A549 (cell line): ENCODE data around the gene ATG10. TPM values are rescaled to one million over a fixed set of nuclear protein-coding genes. Genes with fewer than 3 reads are reported as not detected.

Experiments used
- ATAC-seq, 2 experiments: fragments of 200-7000 bp in 1 of 2; fragments of >200 bp in 1 of 2; cut with Nextera tagmentation in 1 of 2; cut with Tn5 transposase in 1 of 2; 3 replicates each; pipeline versions ENCODE4 v1.8.0 to v1.9.1; 2018 to 2020; ENCODE audit warnings: mild to moderate bottlenecking in 1 of 2, moderate library complexity in 1 of 2
- CTCF ChIA-PET: fragments of 300-600 bp; sonication (Branson Sonifier 250); formaldehyde crosslinking; extraction: SDS; loops from one replicate; lab custom pipeline; 2021; ENCODE audit warnings: antibody characterized with exemption, inconsistent platforms; lab: Yijun Ruan, JAX
- POLR2A ChIA-PET: fragments of 350-600 bp; formaldehyde crosslinking; extraction: SDS; loops from one replicate; lab custom pipeline; 2021; ENCODE audit warnings: antibody characterized with exemption, inconsistent platforms; lab: Yijun Ruan, JAX
- DNase-seq, 2 experiments: peaks; one replicate each; pipeline versions ENCODE4 v3.0.0 to v3.0.0-alpha.2; 2011 to 2016; ENCODE audit warnings: low read depth in 1 of 2, low spot score in 1 of 2
- FAIRE-seq: peaks from 2 replicates; lab custom pipeline; 2011; peaks lifted over from hg19 to GRCh38; lab: Jason Lieb, UNC
- H3K27ac ChIP-seq, 2 experiments: fragments of >200 bp; sonication (Bioruptor Twin); formaldehyde crosslinking; 3 replicates each; pipeline ENCODE4 v1.5.1; 2016 to 2017
- H3K4me1 ChIP-seq: fragments of >200 bp; sonication (Bioruptor Twin); formaldehyde crosslinking; 3 replicates; pipeline ENCODE4 v1.6.1; 2016
- H3K4me2 ChIP-seq: fragments of >200 bp; sonication (Bioruptor Twin); formaldehyde crosslinking; 3 replicates; pipeline ENCODE4 v1.6.1; 2016
- H3K4me3 ChIP-seq: fragments of >200 bp; sonication (Bioruptor Twin); formaldehyde crosslinking; 3 replicates; pipeline ENCODE4 v1.5.1; 2016
- H3K9me3 ChIP-seq: fragments of >200 bp; sonication (Bioruptor Twin); formaldehyde crosslinking; 3 replicates; pipeline ENCODE4 v1.6.1; 2016
- BHLHE40 ChIP-seq: IDR thresholded peaks from 2 replicates; pipeline ENCODE4 v1.6.1; 2012; ENCODE audit warnings: low read depth, low read length, inconsistent platforms
- CEBPB ChIP-seq, 2 experiments: fragments of >200 bp in 1 of 2; sonication (Bioruptor Twin) in 1 of 2; formaldehyde crosslinking in 1 of 2; IDR thresholded peaks; 2 replicates each; pipeline ENCODE4 v1.6.1; 2012 to 2016
- EP300 ChIP-seq, 2 experiments: fragments of >200 bp; sonication (Bioruptor Twin); formaldehyde crosslinking; IDR thresholded peaks; 2 replicates in 1 of 2; 3 replicates in 1 of 2; pipeline ENCODE4 v1.6.1; 2016 to 2017
- FOSL2 ChIP-seq, 2 experiments: fragments of 450-650 bp in 1 of 2; fragments of >200 bp in 1 of 2; sonication (Bioruptor Twin) in 1 of 2; formaldehyde crosslinking; IDR thresholded peaks; 2 replicates each; pipeline versions ENCODE4 v1.5.0 to v1.6.1; 2016 to 2020; ENCODE audit warnings: mild to moderate bottlenecking in 1 of 2, moderate library complexity in 1 of 2
- GATA3 ChIP-seq: IDR thresholded peaks from 2 replicates; pipeline ENCODE4 v1.6.1; 2012; ENCODE audit warnings: borderline replicate concordance
- HOXB13 ChIP-seq: fragments of 250-450 bp; sonication (Bioruptor Pico); IDR thresholded peaks from 2 replicates; pipeline ENCODE4 v1.5.0; 2020; ENCODE audit warnings: low read depth, mild to moderate bottlenecking, moderate library complexity
- JUNB ChIP-seq: fragments of >200 bp; sonication (Bioruptor Twin); formaldehyde crosslinking; IDR thresholded peaks from 2 replicates; pipeline ENCODE4 v1.6.1; 2016
- KDM1A ChIP-seq: fragments of 200-600 bp; sonication (generic); IDR thresholded peaks from 2 replicates; pipeline ENCODE4 v1.6.1; 2016; ENCODE audit warnings: low read depth, mild to moderate bottlenecking
- MAZ ChIP-seq: fragments of 150-350 bp; IDR thresholded peaks from 2 replicates; pipeline ENCODE4 v1.6.1; 2014; ENCODE audit warnings: antibody characterized with exemption, low read depth, low read length, borderline replicate concordance
- MYC ChIP-seq: IDR thresholded peaks from 2 replicates; pipeline ENCODE4 v1.6.1; 2012; ENCODE audit warnings: mild to moderate bottlenecking, inconsistent platforms, low read length, improper control_type of control experiment, borderline replicate concordance
- NR3C1 ChIP-seq: fragments of >200 bp; sonication (Bioruptor Twin); formaldehyde crosslinking; IDR thresholded peaks from 3 replicates; pipeline ENCODE4 v1.6.1; 2017
- PHF8 ChIP-seq: fragments of 200-600 bp; sonication (generic); IDR thresholded peaks from 2 replicates; pipeline ENCODE4 v1.6.1; 2016; ENCODE audit warnings: low read depth, mild to moderate bottlenecking, antibody characterized with exemption, moderate library complexity, borderline replicate concordance
- RARB ChIP-seq: fragments of 250-450 bp; sonication (Bioruptor Pico); IDR thresholded peaks from 2 replicates; pipeline ENCODE4 v1.8.0; 2021; ENCODE audit warnings: mild to moderate bottlenecking, moderate library complexity
- RCOR1 ChIP-seq: fragments of 150-350 bp; IDR thresholded peaks from 2 replicates; pipeline ENCODE4 v1.6.1; 2014; ENCODE audit warnings: antibody characterized with exemption, low read length, low read depth
- RNF2 ChIP-seq: fragments of 200-600 bp; sonication (generic); IDR thresholded peaks from 2 replicates; pipeline ENCODE4 v1.6.1; 2016; ENCODE audit warnings: low read depth, mild to moderate bottlenecking, antibody characterized with exemption, moderate library complexity, borderline replicate concordance
- SMC3 ChIP-seq: fragments of >200 bp; sonication (Bioruptor Twin); formaldehyde crosslinking; IDR thresholded peaks from 3 replicates; pipeline ENCODE4 v1.6.1; 2018; ENCODE audit warnings: inconsistent platforms
- ZC3H11A ChIP-seq: fragments of 450-650 bp; IDR thresholded peaks from 2 replicates; pipeline ENCODE4 v1.6.1; 2014; ENCODE audit warnings: antibody characterized with exemption, mild to moderate bottlenecking
- ZSCAN20 ChIP-seq: fragments of 250-450 bp; sonication (Bioruptor Pico); IDR thresholded peaks from 2 replicates; pipeline ENCODE4 v1.8.0; 2022; ENCODE audit warnings: mild to moderate bottlenecking, moderate library complexity
- WGBS: methylation state at CpG from one replicate; pipeline ENCODE4 v1.1.6; 2017; ENCODE audit errors: missing lambda C conversion rate; 5-methylcytosine and 5-hydroxymethylcytosine counted together
- polyA plus RNA-seq, 4 experiments: library from polyadenylated mRNA; depleted of rRNA in 3 of 4; stranded (reverse); fragments of >200 nt; fragmentation: RNase III in 1 of 4; extraction: RNeasy Plus Mini Kit Qiagen cat#74134 plus additional on column Dnase treatment in 1 of 4; gene quantifications; 2 replicates in 3 of 4; 3 replicates in 1 of 4; pipeline ENCODE4 v1.2.3, GENCODE V29; 2011 to 2017
- TF ChIP-seq, protein P1 (sequence below): fragments of >200 bp; sonication (Bioruptor Twin); formaldehyde crosslinking; IDR thresholded peaks from 3 replicates; pipeline ENCODE4 v1.5.1; 2016
- TF ChIP-seq, protein P2 (sequence below): fragments of 150-350 bp; IDR thresholded peaks from 2 replicates; pipeline ENCODE4 v1.6.1; 2014; ENCODE audit warnings: low read depth, mild to moderate bottlenecking, low read length
- TF ChIP-seq, protein P3 (sequence below): fragments of 450-650 bp; IDR thresholded peaks from 2 replicates; pipeline ENCODE4 v1.6.1; 2014; ENCODE audit warnings: antibody characterized with exemption

ATG10 gene
- polyA plus RNA-seq, 2 of the 4 experiments (the other 2 are of a cell fraction) = 12.7 to 17.9 TPM

DNA sequence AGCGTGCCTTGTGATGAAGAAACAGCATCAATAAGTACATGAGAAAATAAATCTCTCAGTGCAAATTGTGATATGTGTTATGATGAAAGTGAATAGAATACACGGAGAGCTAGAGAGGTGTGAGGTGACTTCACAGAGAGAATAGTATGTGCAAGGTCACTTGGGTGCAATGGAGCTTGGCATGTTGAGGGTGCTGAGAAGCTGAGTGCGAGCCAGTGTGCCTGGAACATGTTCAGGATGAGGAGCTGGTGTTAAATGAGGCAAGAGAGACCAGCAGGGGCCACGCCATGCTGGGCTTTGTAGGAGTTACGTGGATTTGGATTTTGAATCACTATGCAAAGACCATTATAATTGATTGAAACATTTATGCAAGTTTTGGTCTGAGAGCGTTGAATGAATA, 319.1 kb downstream of the ATG10 start (continued):
- TF ChIP-seq, protein P1, sequence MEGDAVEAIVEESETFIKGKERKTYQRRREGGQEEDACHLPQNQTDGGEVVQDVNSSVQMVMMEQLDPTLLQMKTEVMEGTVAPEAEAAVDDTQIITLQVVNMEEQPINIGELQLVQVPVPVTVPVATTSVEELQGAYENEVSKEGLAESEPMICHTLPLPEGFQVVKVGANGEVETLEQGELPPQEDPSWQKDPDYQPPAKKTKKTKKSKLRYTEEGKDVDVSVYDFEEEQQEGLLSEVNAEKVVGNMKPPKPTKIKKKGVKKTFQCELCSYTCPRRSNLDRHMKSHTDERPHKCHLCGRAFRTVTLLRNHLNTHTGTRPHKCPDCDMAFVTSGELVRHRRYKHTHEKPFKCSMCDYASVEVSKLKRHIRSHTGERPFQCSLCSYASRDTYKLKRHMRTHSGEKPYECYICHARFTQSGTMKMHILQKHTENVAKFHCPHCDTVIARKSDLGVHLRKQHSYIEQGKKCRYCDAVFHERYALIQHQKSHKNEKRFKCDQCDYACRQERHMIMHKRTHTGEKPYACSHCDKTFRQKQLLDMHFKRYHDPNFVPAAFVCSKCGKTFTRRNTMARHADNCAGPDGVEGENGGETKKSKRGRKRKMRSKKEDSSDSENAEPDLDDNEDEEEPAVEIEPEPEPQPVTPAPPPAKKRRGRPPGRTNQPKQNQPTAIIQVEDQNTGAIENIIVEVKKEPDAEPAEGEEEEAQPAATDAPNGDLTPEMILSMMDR = no peak
- no peak for TF ChIP-seq ZSCAN20 (CRISPR knock-in tag)
- TF ChIP-seq KDM1A = no peak

DNA sequence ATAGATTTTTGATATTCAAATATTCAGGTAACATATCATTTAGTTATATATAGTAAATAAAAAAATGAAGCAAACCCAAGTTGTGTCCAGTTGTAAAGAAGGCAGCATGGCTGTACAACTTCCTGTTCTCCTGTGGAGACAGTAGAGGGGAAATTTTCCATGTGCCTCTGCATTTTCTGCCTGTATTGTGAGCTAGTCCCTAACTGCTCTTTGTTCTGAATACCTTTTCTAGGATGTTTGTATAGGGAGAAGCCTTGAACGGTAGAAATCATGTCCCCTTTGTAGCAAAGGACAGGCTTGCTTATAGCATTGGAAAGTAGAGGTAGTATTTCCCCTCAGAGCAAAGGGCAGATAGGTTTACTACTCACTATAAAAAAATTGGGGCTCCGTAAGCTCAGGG, 319.6 kb downstream of the ATG10 start:
- FAIRE-seq (no peak), ATAC-seq (no peak), DNase-seq (no peak)
- ChIA-PET CTCF (interaction anchor here (0.9 to 1.6 kb wide), 2 partner anchors 16 to 21 kb away, joined by 3 to 7 read pairs; no protein-coding TSS in a partner anchor), POLR2A (no interaction called here)
- WGBS = 68% methylated on average over 2 of the region's 2 CpGs
- H3K4me2 ChIP-seq = no peak overlapping the region
- no peaks in the 10 kb centered on the region for H3K4me1 ChIP-seq
- TF ChIP-seq NR3C1 (no peak), ZC3H11A (no peak), EP300 (IDR thresholded peaks at IDR 0.05) (no peak), FOSL2 (IDR thresholded peaks at IDR 0.05) (no peak), FOSL2 (CRISPR knock-in tag; IDR thresholded peaks at IDR 0.05) (no peak), BHLHE40 (no peak), PHF8 (no peak), RCOR1 (no peak), CEBPB (IDR thresholded peaks at IDR 0.05) (no peak), RNF2 (no peak), MYC (no peak), JUNB (no peak), GATA3 (no peak), HOXB13 (CRISPR knock-in tag) (no peak), SMC3 (no peak), MAZ (no peak), RARB (CRISPR knock-in tag) (no peak)
- TF ChIP-seq, protein P2, sequence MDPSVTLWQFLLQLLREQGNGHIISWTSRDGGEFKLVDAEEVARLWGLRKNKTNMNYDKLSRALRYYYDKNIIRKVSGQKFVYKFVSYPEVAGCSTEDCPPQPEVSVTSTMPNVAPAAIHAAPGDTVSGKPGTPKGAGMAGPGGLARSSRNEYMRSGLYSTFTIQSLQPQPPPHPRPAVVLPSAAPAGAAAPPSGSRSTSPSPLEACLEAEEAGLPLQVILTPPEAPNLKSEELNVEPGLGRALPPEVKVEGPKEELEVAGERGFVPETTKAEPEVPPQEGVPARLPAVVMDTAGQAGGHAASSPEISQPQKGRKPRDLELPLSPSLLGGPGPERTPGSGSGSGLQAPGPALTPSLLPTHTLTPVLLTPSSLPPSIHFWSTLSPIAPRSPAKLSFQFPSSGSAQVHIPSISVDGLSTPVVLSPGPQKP = no peak
- TF ChIP-seq, protein P3, sequence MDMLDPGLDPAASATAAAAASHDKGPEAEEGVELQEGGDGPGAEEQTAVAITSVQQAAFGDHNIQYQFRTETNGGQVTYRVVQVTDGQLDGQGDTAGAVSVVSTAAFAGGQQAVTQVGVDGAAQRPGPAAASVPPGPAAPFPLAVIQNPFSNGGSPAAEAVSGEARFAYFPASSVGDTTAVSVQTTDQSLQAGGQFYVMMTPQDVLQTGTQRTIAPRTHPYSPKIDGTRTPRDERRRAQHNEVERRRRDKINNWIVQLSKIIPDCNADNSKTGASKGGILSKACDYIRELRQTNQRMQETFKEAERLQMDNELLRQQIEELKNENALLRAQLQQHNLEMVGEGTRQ = no peak
- TF ChIP-seq, protein P1 = no peak
- no peak overlapping the region for H3K27ac ChIP-seq
- H3K9me3 ChIP-seq = no peaks in the 10 kb centered on the region
- H3K4me3 ChIP-seq = no peak overlapping the region
